Measurements from ENCODE around the gene HDAC6.
"Not testable (repeated sequence)": the region's sequence is repeated elsewhere in the genome, so short reads cannot be mapped to it uniquely, and the experiment has no call there.

HDAC6 gene

DNA sequence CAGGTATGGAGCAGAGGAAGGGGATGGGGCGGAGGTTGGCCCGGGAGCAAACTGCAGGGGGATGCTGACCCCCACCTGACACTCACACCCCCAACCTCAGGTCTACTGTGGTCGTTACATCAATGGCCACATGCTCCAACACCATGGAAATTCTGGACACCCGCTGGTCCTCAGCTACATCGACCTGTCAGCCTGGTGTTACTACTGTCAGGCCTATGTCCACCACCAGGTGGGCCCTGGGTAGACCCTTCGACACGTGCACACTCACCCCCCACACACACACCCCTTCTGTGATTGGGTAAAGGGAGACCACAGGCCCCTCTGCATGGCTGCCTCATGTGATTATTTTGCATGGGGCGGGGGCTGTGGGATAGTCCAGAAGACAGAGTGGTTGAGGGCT is 22.2 kb downstream of the HDAC6 start:
- no peak for DNase-seq (ENCODE audit: low read depth in 1 of 2, low spot score in 1 of 2)

DNA sequence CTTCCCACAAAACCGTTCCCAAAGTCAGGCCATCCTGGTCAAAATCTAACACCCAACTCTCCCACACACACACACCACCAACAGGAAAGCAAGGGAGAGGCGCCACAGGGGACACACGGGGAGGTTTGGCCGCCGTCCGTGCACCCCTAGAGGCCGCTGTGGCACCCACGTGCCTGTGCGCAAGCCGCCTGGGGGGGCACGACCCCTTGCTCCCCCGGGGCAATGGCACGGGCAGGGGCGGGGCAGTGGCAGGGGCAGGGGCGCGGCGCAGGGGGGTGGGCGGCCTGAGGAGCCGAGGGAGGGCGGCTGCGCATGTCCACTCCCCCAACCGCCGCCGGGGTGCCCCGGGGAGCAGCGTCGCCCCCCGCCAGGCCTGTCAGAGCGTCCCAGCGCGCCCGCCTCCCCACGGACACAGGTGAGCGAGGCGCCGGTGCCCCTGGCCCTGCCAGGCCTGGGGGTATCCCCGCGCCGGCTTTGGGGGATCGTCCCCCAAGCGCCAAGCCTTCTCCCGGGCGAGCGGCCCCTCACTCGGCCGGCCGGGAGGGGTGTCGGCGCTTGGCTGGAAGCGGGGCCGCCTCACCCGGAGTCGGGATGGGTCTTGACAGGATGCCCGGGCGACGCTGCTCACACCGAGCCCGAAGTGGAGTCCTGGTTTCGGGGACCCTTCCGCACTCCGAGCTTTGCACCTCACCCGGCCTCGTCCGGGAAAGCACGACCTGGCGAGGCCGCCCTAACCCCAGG is 24.4 kb downstream of the HDAC6 start, which contains the start of gene ERAS:
Gene ERAS (plus strand): TSS at position 379 of the 741 bp plus-strand sequence. CDS start 2,611 bp downstream, outside the sequence.
- no peak for DNase-seq (ENCODE audit: low read depth in 1 of 2, low spot score in 1 of 2)

DNA sequence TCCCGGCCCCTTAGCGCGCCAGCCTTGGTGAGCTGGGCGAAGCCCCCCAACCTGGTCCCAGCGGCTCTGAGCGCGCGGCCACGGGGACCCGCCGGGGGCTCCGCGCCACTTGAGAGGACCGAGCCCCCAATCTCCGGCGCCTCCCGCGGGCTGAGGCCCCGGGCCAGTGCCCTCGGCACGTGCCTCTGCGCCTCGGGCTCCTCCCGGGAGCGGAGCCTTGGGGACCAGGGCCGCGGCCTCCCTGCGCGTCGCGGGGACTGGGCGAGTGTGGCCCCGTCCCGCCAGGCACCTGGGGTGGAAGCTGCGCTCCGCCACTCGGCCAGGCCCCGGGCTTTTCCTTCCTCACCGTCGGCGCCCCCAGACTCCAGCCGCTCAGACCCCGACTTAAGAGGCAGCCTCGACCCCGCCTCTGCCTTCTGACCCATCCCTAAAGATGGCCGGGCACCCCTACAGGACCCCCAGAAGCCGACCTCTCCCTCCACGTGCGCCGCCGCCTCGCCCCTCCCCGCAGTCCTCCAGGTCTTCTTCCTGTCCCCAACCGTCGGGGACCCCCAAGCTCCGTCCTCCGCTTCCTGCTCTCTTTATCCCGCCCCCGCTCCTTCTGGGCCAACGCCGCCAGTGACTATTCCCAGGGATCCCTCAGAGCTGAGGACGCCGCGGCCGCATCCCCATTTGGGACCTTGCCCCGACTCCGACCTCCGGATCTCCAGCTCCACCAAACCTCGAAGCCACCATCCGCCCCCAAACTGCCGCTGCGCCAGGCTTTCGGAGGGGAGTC is 25.2 kb downstream of the HDAC6 start:
- no peak for DNase-seq (ENCODE audit: low read depth in 1 of 2, low spot score in 1 of 2)

- DNase-seq (ENCODE audit: low read depth in 1 of 2, low spot score in 1 of 2), result no peak
These were observed 25.7 kb downstream of the HDAC6 start for GRCh38 chrX:48827654-48827968.

DNA sequence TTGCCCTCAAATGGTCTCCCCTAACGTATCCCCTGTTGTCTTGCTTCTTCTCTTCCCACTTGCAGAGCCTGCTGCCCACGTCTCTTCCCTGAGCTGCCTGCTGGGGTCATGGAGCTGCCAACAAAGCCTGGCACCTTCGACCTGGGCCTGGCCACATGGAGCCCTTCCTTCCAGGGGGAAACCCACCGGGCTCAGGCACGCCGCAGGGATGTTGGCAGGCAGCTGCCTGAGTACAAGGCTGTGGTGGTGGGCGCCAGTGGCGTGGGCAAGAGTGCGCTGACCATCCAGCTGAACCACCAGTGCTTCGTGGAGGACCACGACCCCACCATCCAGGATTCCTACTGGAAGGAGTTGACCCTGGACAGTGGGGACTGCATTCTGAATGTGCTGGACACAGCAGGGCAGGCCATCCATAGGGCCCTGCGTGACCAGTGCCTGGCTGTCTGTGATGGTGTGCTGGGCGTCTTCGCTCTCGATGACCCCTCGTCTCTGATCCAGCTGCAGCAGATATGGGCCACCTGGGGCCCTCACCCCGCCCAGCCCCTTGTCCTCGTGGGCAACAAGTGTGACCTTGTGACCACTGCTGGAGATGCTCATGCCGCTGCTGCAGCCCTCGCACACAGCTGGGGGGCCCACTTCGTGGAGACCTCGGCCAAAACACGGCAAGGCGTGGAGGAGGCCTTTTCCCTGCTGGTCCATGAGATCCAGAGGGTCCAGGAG is 27.3 kb downstream of the HDAC6 start:
- DNase-seq (ENCODE audit: low read depth in 1 of 2, low spot score in 1 of 2), result no peak

GRCh38 chrX:48831136-48831908 is 29.5 kb downstream of the HDAC6 start:
- DNase-seq (ENCODE audit: low read depth in 1 of 2, low spot score in 1 of 2), result no peak

DNA sequence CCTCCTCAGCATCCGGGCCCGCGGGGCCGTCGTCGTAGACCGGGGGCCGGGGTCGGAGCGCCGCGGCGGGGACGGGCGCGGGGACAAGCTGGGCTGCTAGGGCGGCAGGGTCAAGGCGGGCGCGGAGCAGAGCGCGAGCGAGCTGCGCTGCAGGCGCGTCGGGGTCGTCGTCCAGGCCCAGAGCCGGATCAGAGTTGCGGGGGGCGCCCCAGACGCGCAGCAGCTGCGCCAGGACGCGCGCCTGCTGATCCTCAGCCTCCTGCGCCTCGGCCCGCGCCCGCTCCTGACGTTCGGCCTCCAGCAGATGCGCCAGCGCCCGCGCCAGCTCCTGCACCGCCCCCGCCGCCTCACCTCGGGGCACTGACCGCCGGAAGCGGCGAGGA is 30.0 kb downstream of the HDAC6 start:
- no peak for DNase-seq (ENCODE audit: low read depth in 1 of 2, low spot score in 1 of 2)

DNA sequence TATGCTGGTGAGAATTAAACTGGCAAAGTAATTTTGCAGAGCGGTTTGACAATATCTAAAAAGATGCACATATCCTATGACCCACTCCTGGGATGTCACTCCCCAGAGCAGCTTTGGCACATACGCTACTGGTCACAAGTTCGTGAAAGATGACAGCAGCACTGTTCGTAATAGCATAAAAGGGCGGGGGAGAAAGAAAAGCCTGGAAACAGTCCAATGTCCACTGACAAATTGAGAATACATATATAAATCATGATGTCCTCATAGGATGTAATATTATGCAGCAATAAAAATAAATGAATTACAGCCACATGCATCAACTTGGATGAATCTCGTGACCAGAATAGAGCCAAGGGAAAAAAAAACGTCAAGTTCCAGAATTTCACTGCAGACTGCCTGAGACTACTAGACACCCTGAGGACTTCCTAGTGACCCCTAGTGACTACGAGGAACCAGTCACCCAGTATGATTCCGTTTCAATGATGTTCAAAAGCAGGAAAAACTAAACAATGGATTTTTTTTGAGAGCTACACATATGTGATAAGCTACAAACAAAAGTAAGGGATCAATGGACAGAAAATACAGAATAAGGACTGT is 31.8 kb downstream of the HDAC6 start:
- no peak for DNase-seq (ENCODE audit: low read depth in 1 of 2, low spot score in 1 of 2)

DNA sequence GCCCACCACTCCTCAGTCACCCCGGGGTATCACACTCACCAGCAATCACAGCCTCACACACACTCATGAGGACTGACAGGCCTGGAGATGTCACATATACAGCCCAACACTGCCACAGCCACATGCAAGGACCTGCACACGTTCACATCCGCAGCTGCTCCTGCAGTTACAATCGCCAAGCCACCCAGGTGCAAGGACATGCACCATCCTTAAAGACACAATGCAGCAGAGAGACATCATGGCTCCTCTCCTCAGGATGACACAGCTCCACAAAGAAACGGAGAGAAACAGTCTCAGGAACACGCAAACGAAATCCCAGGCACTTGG is 32.5 kb downstream of the HDAC6 start:
- no peak for DNase-seq (ENCODE audit: low read depth in 1 of 2, low spot score in 1 of 2)

GRCh38 chrX:48835524-48836329 is 33.9 kb downstream of the HDAC6 start, which contains the start of gene PCSK1N:
TSS of gene PCSK1N (minus strand) at chrX:48835610. CDS start at chrX:48835532, 78 bp downstream.
- DNase-seq (ENCODE audit: low read depth in 1 of 2, low spot score in 1 of 2), result no peak

GRCh38 chrX:48839686-48840085 is 37.8 kb downstream of the HDAC6 start:
- DNase-seq (ENCODE audit: low read depth in 1 of 2, low spot score in 1 of 2), result no peak

- no peak for DNase-seq (ENCODE audit: low read depth in 1 of 2, low spot score in 1 of 2)
These were observed 47.0 kb downstream of the HDAC6 start for GRCh38 chrX:48848847-48849246.

DNA sequence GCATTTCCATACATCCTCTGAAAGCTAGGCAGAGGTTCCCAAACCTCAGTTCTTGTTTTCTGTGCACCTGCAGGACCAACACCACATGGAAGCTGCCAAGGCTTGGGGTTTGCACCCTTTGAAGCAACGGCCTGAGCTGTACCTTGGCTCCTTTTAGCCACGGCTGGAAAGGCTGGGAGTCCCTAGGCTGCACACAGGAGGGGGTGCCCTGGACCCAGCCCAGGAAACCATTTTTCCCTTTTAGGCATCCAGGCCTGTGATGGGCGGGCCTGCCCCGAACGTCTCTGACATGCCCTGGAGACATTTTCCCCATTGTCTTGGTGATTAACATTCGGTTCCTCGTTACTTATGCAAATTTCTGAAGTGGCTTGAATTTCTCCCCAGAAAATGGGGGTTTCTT is 51.0 kb downstream of the HDAC6 start:
- DNase-seq (ENCODE audit: low read depth in 1 of 2, low spot score in 1 of 2), result no peak

GRCh38 chrX:48853494-48853893 is 51.6 kb downstream of the HDAC6 start:
- DNase-seq (ENCODE audit: low read depth in 1 of 2, low spot score in 1 of 2), result not testable (repeated sequence)

DNA sequence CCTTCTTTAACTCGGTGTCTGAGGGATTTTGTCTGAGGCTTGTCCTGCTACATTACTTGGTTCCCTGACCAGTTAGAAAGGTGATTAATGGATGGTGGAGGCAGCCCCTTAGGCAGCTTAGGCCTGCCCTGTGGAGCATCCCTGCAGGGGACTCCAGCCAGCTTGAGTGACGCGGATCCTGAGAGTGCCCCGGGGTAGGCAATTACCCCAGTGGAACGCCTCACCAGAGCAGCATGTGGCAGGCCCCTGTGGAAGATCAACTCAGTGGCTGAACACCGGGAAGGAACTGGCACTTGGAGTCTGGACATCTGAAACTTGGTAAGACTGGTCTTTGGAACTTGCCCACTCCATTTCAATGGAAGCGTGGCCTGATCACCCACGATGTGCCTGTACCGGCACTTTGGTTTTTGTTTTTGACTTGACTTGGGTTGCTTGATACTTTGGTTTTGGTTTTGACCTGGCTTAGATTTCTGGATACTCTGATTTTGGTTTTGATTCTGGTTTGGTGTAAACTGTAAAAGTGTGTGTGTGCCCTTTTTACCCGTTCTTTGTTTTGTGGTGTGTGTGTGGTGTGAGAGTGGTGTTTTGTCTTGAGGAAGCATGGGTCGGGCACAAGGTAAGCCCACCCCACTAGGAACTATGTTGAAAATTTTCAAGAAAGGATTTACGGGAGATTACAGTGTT is 52.4 kb downstream of the HDAC6 start:
- not testable (repeated sequence) for DNase-seq (ENCODE audit: low read depth in 1 of 2, low spot score in 1 of 2)

DNA sequence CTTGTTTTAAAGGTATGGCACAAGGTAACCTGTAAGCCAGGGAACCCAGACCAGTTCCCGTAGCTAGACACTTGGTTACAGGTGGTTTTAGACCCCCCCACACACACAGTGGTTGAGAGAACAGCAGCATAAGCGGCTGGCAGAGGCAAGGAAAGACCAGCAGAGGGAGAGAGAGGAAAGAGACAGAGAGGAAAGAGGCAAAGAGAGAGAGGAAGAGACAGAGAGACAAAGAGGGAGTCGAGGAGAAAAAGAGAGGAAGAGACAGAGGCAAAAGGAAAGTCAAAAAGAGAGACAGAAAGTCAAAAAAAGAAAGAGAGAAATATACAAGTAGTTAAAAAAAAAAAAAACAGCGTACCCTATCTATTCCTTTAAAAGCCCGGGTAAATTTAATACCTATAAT is 53.0 kb downstream of the HDAC6 start:
- DNase-seq (ENCODE audit: low read depth in 1 of 2, low spot score in 1 of 2), result no peak

- DNase-seq (ENCODE audit: low read depth in 1 of 2, low spot score in 1 of 2), result no peak
These were observed 62.3 kb downstream of the HDAC6 start for GRCh38 chrX:48864210-48864609.

DNA sequence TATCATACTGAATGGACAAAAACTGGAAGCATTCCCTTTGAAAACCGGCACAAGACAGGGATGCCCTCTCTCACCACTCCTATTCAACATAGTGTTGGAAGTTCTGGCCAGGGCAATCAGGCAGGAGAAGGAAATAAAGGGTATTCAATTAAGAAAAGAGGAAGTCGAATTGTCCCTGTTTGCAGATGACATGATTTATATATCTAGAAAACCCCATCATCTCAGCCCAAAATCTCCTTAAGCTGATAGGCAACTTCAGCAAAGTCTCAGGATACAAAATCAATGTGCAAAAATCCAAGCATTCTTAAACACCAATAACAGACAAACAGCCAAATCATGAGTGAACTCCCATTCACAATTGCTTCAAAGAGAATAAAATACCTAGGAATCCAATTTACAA is 70.2 kb downstream of the HDAC6 start:
- not testable (repeated sequence) for DNase-seq (ENCODE audit: low read depth in 1 of 2, low spot score in 1 of 2)

All from stimulated activated CD4-positive, alpha-beta T cell treated with anti-CD3 and anti-CD28 coated beads, Interleukin-15, amount 100 ng/mL, for 1 hour (primary cell).